ENCODE measurements around the gene DNAJC5.

The DNAJC5 gene

GRCh38 chr20:63930971-63931553 lies 36.1 kb downstream of the DNAJC5 start:
- no peak for DNase-seq

DNA sequence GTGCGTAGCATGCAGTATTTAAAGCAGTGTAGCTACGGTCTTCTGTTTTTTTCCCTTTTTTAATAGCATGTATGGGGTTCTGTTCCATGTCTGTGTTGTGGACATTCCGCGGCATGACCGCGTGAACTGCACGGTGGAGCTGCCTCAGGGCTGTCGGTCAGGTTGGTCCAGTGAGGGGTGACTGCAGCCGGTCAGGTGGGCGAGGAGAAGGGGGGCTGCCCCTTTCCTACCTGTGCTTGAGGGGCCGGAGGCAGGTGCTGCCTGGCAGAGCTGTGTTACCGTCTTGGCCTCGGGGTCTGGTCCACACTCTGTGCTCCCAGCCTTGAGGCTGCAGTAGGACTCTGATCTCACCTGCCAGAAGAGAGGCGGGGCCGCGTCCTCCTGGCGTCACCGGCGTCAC lies 36.8 kb downstream of the DNAJC5 start:
- Histone ChIP-seq H3K36me3 (ENCODE audit: control insufficient read depth in 1 of 2, insufficient read depth in 2 of 2, low read length in 2 of 2) (peaks cover 75 to 79% of the 10 kb centered on the region in 2 experiments), H2BK5ac (ENCODE audit: low read depth, low read length, poor library complexity) (no peak overlapping the region), H2AFZ (ENCODE audit: insufficient read depth, low read length, poor library complexity) (no peak overlapping the region), H3K27me3 (ENCODE audit: insufficient read depth, low read length) (no peaks in the 10 kb centered on the region), H3K4me1 (ENCODE audit: control insufficient read depth in 1 of 2, insufficient read depth in 2 of 2, low read length in 2 of 2) (no peaks in the 10 kb centered on the region), H3K4me2 (ENCODE audit: low read length) (no peak overlapping the region), H3K79me2 (ENCODE audit: control insufficient read depth, insufficient read depth, low read length, poor library complexity) (no peaks in the 10 kb centered on the region), H3K14ac (ENCODE audit: low read length) (no peak overlapping the region), H3K18ac (ENCODE audit: low read length) (no peak overlapping the region), H4K8ac (ENCODE audit: low read depth, low read length) (no peak overlapping the region), H3K23ac (ENCODE audit: low read length) (no peak overlapping the region), H2BK12ac (ENCODE audit: low read length) (no peak overlapping the region), H3K9ac (ENCODE audit: low read length) (no peak overlapping the region), H3K27ac (ENCODE audit: low read depth, low read length) (no peak overlapping the region), H3K9me3 (ENCODE audit: insufficient read depth, low read depth, low read length) (peaks cover 3% of the 10 kb centered on the region), H3K79me1 (ENCODE audit: low read length) (no peaks in the 10 kb centered on the region), H2AK5ac (ENCODE audit: low read length) (no peak overlapping the region), H4K91ac (ENCODE audit: low read depth, low read length) (no peak overlapping the region), H3K4ac (ENCODE audit: low read depth, low read length) (no peak overlapping the region), H4K12ac (ENCODE audit: low read depth, low read length) (no peak overlapping the region), H3K4me3 (ENCODE audit: low read depth, low read length) (no peak overlapping the region), H2BK120ac (ENCODE audit: insufficient read depth, low read length, poor library complexity) (no peak overlapping the region)
- DNase-seq, result no peak
- no CpG with 5 or more reads among the region's 19 CpGs for WGBS (ENCODE audit: extremely low coverage, insufficient coverage, insufficient read length)

More at GRCh38 chr20:63930971-63931553, 36.1 kb downstream of the DNAJC5 start:
- no peak overlapping the region for H2BK12ac ChIP-seq (ENCODE audit: low read length)
- peaks cover 3% of the 10 kb centered on the region for H3K9me3 ChIP-seq (ENCODE audit: insufficient read depth, low read depth, low read length)
- H3K27ac ChIP-seq (ENCODE audit: low read depth, low read length), result no peak overlapping the region
- no peak overlapping the region for H2AK5ac ChIP-seq (ENCODE audit: low read length)
- no peak overlapping the region for H3K4me2 ChIP-seq (ENCODE audit: low read length)
- no peaks in the 10 kb centered on the region for H3K79me2 ChIP-seq (ENCODE audit: control insufficient read depth, insufficient read depth, low read length, poor library complexity)
- H3K36me3 ChIP-seq (ENCODE audit: control insufficient read depth in 1 of 2, insufficient read depth in 2 of 2, low read length in 2 of 2), result peaks cover 76 to 80% of the 10 kb centered on the region in 2 experiments
- H4K8ac ChIP-seq (ENCODE audit: low read depth, low read length), result no peak overlapping the region
- WGBS (ENCODE audit: extremely low coverage, insufficient coverage, insufficient read length), result no CpG with 5 or more reads among the region's 37 CpGs
- no peak overlapping the region for H4K91ac ChIP-seq (ENCODE audit: low read depth, low read length)
- H2BK120ac ChIP-seq (ENCODE audit: insufficient read depth, low read length, poor library complexity), result no peak overlapping the region
- H2AFZ ChIP-seq (ENCODE audit: insufficient read depth, low read length, poor library complexity), result no peak overlapping the region
- no peak overlapping the region for H3K4ac ChIP-seq (ENCODE audit: low read depth, low read length)
- no peak overlapping the region for H3K18ac ChIP-seq (ENCODE audit: low read length)
- no peak overlapping the region for H4K12ac ChIP-seq (ENCODE audit: low read depth, low read length)
- H3K4me1 ChIP-seq (ENCODE audit: control insufficient read depth in 1 of 2, insufficient read depth in 2 of 2, low read length in 2 of 2), result no peaks in the 10 kb centered on the region
- no peak overlapping the region for H3K9ac ChIP-seq (ENCODE audit: low read length)
- H3K79me1 ChIP-seq (ENCODE audit: low read length), result no peaks in the 10 kb centered on the region
- H3K14ac ChIP-seq (ENCODE audit: low read length), result no peak overlapping the region
- no peak overlapping the region for H3K4me3 ChIP-seq (ENCODE audit: low read depth, low read length)
- no peaks in the 10 kb centered on the region for H3K27me3 ChIP-seq (ENCODE audit: insufficient read depth, low read length)
- no peak overlapping the region for H2BK5ac ChIP-seq (ENCODE audit: low read depth, low read length, poor library complexity)
- H3K23ac ChIP-seq (ENCODE audit: low read length), result no peak overlapping the region

- H2AFZ ChIP-seq (ENCODE audit: insufficient read depth, low read length, poor library complexity), result no peak overlapping the region
- no peak overlapping the region for H3K4me2 ChIP-seq (ENCODE audit: low read length)
- no CpG with 5 or more reads among the region's 17 CpGs for WGBS (ENCODE audit: extremely low coverage, insufficient coverage, insufficient read length)
- no peak overlapping the region for H3K9ac ChIP-seq (ENCODE audit: low read length)
- no peak for DNase-seq
- H3K79me2 ChIP-seq (ENCODE audit: control insufficient read depth, insufficient read depth, low read length, poor library complexity), result no peaks in the 10 kb centered on the region
- H3K36me3 ChIP-seq (ENCODE audit: control insufficient read depth in 1 of 2, insufficient read depth in 2 of 2, low read length in 2 of 2), result peaks cover 75 to 76% of the 10 kb centered on the region in 2 experiments
- H3K27me3 ChIP-seq (ENCODE audit: insufficient read depth, low read length), result no peaks in the 10 kb centered on the region
- no peak overlapping the region for H4K8ac ChIP-seq (ENCODE audit: low read depth, low read length)
- no peak overlapping the region for H3K4me3 ChIP-seq (ENCODE audit: low read depth, low read length)
- peaks cover 3% of the 10 kb centered on the region for H3K9me3 ChIP-seq (ENCODE audit: insufficient read depth, low read depth, low read length)
- H4K91ac ChIP-seq (ENCODE audit: low read depth, low read length), result no peak overlapping the region
- no peak overlapping the region for H3K14ac ChIP-seq (ENCODE audit: low read length)
- H2AK5ac ChIP-seq (ENCODE audit: low read length), result no peak overlapping the region
- no peak overlapping the region for H3K23ac ChIP-seq (ENCODE audit: low read length)
- no peak overlapping the region for H3K27ac ChIP-seq (ENCODE audit: low read depth, low read length)
- H3K18ac ChIP-seq (ENCODE audit: low read length), result no peak overlapping the region
- H4K12ac ChIP-seq (ENCODE audit: low read depth, low read length), result no peak overlapping the region
- H3K79me1 ChIP-seq (ENCODE audit: low read length), result no peaks in the 10 kb centered on the region
- H2BK120ac ChIP-seq (ENCODE audit: insufficient read depth, low read length, poor library complexity), result no peak overlapping the region
- H3K4ac ChIP-seq (ENCODE audit: low read depth, low read length), result peak overlapping the region; percentile 12
- H2BK12ac ChIP-seq (ENCODE audit: low read length), result no peak overlapping the region
- H2BK5ac ChIP-seq (ENCODE audit: low read depth, low read length, poor library complexity), result no peak overlapping the region
- H3K4me1 ChIP-seq (ENCODE audit: control insufficient read depth in 1 of 2, insufficient read depth in 2 of 2, low read length in 2 of 2), result no peaks in the 10 kb centered on the region
Observed at GRCh38 chr20:63932606-63933160, 37.8 kb downstream of the DNAJC5 start.

DNA sequence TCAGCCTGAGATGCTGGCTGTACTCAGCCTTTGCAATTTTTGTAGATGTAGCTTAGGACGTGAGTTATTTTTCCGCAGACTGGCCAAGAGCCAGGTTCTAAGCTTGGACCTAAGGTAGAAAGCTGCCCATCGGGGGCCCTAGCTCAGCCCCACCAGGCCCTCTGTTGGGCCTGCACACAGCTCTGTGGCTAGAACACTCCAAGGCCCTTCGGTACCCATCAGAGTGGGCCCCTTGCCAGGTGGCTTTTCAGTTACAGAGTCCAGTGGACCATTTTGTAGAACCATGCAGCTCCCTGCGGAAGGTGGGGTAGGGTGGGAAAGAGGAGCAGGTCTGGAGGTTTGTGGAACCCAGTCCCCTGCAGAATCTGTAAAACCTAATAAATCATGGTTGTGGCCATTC lies 38.7 kb downstream of the DNAJC5 start:
- no peak overlapping the region for H2BK5ac ChIP-seq (ENCODE audit: low read depth, low read length, poor library complexity)
- H2BK120ac ChIP-seq (ENCODE audit: insufficient read depth, low read length, poor library complexity), result no peak overlapping the region
- no peak overlapping the region for H3K4me2 ChIP-seq (ENCODE audit: low read length)
- no peak overlapping the region for H3K23ac ChIP-seq (ENCODE audit: low read length)
- H3K4me1 ChIP-seq (ENCODE audit: control insufficient read depth in 1 of 2, insufficient read depth in 2 of 2, low read length in 2 of 2), result no peaks in the 10 kb centered on the region
- no peak overlapping the region for H4K8ac ChIP-seq (ENCODE audit: low read depth, low read length)
- H3K79me2 ChIP-seq (ENCODE audit: control insufficient read depth, insufficient read depth, low read length, poor library complexity), result no peaks in the 10 kb centered on the region
- DNase-seq, result no peak
- H2AFZ ChIP-seq (ENCODE audit: insufficient read depth, low read length, poor library complexity), result no peak overlapping the region
- H3K9me3 ChIP-seq (ENCODE audit: insufficient read depth, low read depth, low read length), result peaks cover 3% of the 10 kb centered on the region
- no peak overlapping the region for H2BK12ac ChIP-seq (ENCODE audit: low read length)
- no peaks in the 10 kb centered on the region for H3K27me3 ChIP-seq (ENCODE audit: insufficient read depth, low read length)
- no peak overlapping the region for H3K14ac ChIP-seq (ENCODE audit: low read length)
- no peak overlapping the region for H3K4ac ChIP-seq (ENCODE audit: low read depth, low read length)
- H4K12ac ChIP-seq (ENCODE audit: low read depth, low read length), result no peak overlapping the region
- H3K27ac ChIP-seq (ENCODE audit: low read depth, low read length), result no peak overlapping the region
- H2AK5ac ChIP-seq (ENCODE audit: low read length), result no peak overlapping the region
- H3K36me3 ChIP-seq (ENCODE audit: control insufficient read depth in 1 of 2, insufficient read depth in 2 of 2, low read length in 2 of 2), result peaks cover 67 to 69% of the 10 kb centered on the region in 2 experiments
- no peaks in the 10 kb centered on the region for H3K79me1 ChIP-seq (ENCODE audit: low read length)
- WGBS (ENCODE audit: extremely low coverage, insufficient coverage, insufficient read length), result no CpG with 5 or more reads among the region's 5 CpGs
- H4K91ac ChIP-seq (ENCODE audit: low read depth, low read length), result no peak overlapping the region
- H3K4me3 ChIP-seq (ENCODE audit: low read depth, low read length), result no peak overlapping the region
- H3K18ac ChIP-seq (ENCODE audit: low read length), result no peak overlapping the region
- H3K9ac ChIP-seq (ENCODE audit: low read length), result no peak overlapping the region
